GM12878 (cell line): Measurements from ENCODE around the gene TYRO3.

Experiments used
- BACH1 ChIP-seq: fragments of 450-650 bp; IDR thresholded peaks from 2 replicates; pipeline ENCODE4 v1.6.1; 2017; ENCODE audit warnings: mild to moderate bottlenecking, borderline replicate concordance
- CBFB ChIP-seq: IDR thresholded peaks from 2 replicates; pipeline ENCODE4 v1.6.1; 2016; ENCODE audit warnings: antibody characterized with exemption, low read depth
- CHD2 ChIP-seq: IDR thresholded peaks from 2 replicates; pipeline ENCODE4 v1.6.1; 2011; ENCODE audit warnings: low read depth, low read length, improper control_type of control experiment, borderline replicate concordance
- MXI1 ChIP-seq: fragments of 150-350 bp; IDR thresholded peaks from 2 replicates; pipeline ENCODE4 v1.6.1; 2011; ENCODE audit warnings: low read depth, mild to moderate bottlenecking, inconsistent platforms, low read length, improper control_type of control experiment
- NFYB ChIP-seq: IDR thresholded peaks from 2 replicates; pipeline ENCODE4 v1.6.1; 2011; ENCODE audit warnings: low read depth, mild to moderate bottlenecking, low read length, improper control_type of control experiment, moderate library complexity; ENCODE audit not compliant: insufficient read depth
- POLR2AphosphoS5 ChIP-seq: IDR thresholded peaks from 2 replicates; pipeline ENCODE4 v1.6.1; 2011; ENCODE audit warnings: mild to moderate bottlenecking, low read length, inconsistent platforms
- SP1 ChIP-seq: IDR thresholded peaks from one replicate; pipeline ENCODE4 v1.6.1; 2011; ENCODE audit warnings: low read depth, low read length
- ZNF274 ChIP-seq: IDR thresholded peaks from one replicate; pipeline ENCODE4 v1.8.0; 2011; ENCODE audit not compliant: insufficient read length, insufficient read depth
- TF ChIP-seq, protein P1 (sequence below), 3 experiments: IDR thresholded peaks in 2 of 3; conservative IDR thresholded peaks in 1 of 3; 2 replicates each; pipeline ENCODE4 v1.5.1; 2011; ENCODE audit warnings: low read depth in 3 of 3, low read length in 3 of 3, mild to moderate bottlenecking in 3 of 3, control low read depth in 2 of 3, moderate library complexity in 2 of 3, inconsistent platforms in 1 of 3, mixed read lengths in 1 of 3; ENCODE audit not compliant: control insufficient read depth in 2 of 3, insufficient read depth in 1 of 3; ENCODE audit errors: extremely low read depth in 1 of 3
- TF ChIP-seq, protein P2 (sequence below): IDR thresholded peaks from 2 replicates; pipeline ENCODE4 v1.6.1; 2012; ENCODE audit warnings: low read depth, low read length, improper control_type of control experiment

DNA sequence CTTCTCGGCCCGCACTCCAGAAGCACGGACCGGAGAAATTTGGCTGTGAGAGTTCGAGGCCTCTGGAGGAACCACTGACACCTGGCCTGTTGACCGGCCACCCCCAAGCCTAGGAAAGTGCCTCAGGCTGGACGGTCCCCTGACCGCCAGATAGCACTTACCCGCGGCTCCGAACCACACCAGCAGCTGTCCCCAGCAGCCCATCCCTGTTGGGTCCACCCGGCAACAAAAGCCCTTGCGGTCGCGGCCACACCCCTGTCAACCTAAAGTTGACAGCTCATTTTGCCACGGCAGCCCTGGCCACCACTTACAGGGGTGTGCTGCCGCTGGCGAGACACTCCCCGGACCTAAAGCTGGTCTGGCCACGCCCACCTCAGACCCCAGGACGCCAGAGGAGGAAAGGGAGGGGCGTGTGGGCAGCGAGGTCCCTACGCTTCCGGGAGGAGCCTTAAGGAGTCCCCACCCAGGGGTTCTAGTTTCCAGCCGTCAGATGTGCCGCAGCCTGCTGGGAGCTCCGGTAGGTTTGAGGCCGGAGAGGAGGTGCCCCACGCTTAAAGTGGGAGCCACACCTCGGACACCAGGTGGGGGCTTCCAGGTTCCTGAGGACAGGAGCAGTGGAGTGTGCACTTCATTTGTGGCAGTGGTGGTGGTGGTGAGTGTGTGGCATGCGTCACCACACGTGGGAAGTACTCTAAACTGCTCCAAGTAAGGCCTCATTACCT is 45.3 kb upstream of the TYRO3 start, which contains the start of gene LTK:
- TF ChIP-seq CHD2 (no peak), SP1 (no peak), POLR2AphosphoS5 (no peak), NFYB (no peak), MXI1 (no peak), CBFB (no peak), ZNF274 (no peak), BACH1 (no peak)
- TF ChIP-seq, protein P1, sequence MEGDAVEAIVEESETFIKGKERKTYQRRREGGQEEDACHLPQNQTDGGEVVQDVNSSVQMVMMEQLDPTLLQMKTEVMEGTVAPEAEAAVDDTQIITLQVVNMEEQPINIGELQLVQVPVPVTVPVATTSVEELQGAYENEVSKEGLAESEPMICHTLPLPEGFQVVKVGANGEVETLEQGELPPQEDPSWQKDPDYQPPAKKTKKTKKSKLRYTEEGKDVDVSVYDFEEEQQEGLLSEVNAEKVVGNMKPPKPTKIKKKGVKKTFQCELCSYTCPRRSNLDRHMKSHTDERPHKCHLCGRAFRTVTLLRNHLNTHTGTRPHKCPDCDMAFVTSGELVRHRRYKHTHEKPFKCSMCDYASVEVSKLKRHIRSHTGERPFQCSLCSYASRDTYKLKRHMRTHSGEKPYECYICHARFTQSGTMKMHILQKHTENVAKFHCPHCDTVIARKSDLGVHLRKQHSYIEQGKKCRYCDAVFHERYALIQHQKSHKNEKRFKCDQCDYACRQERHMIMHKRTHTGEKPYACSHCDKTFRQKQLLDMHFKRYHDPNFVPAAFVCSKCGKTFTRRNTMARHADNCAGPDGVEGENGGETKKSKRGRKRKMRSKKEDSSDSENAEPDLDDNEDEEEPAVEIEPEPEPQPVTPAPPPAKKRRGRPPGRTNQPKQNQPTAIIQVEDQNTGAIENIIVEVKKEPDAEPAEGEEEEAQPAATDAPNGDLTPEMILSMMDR (IDR thresholded peaks at IDR 0.05 in 2 of 3, conservative IDR thresholded peaks at IDR 0.05 in 1 of 3; ENCODE audit: control insufficient read depth in 2 of 3, extremely low read depth in 1 of 3, insufficient read depth in 1 of 3, low read depth in 3 of 3, low read length in 3 of 3) = no peak
- TF ChIP-seq, protein P2, sequence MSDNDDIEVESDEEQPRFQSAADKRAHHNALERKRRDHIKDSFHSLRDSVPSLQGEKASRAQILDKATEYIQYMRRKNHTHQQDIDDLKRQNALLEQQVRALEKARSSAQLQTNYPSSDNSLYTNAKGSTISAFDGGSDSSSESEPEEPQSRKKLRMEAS = no peak
